Glomerular endothelial cell (primary cell): ENCODE measurements around the gene MRPS10. TPM values are rescaled to one million over a fixed set of nuclear protein-coding genes. Genes with fewer than 3 reads are reported as not detected.
"Not testable (repeated sequence)": the region's sequence is repeated elsewhere in the genome, so short reads cannot be mapped to it uniquely, and the experiment has no call there.

Source experiments
- DNase-seq: peaks from one replicate; pipeline ENCODE4 v3.0.0-alpha.2; 2011; ENCODE audit warnings: low read depth, low spot score; ENCODE audit errors: extremely low read depth
- total RNA-seq: library from RNA; depleted of rRNA; stranded (reverse); fragments of >200 nt; gene quantifications from 2 replicates; pipeline ENCODE4 v1.2.3, GENCODE V29; 2015

The MRPS10 gene
- total RNA-seq, 1 donor from 2014 or later: 35.1 TPM

- DNase-seq: no peak
These were observed 5.9 kb downstream of the MRPS10 start for GRCh38 chr6:42211726-42212125.

- no peak for DNase-seq
These were observed 7.1 kb downstream of the MRPS10 start for GRCh38 chr6:42210551-42210950.

- DNase-seq: not testable (repeated sequence)
These were observed 10.1 kb downstream of the MRPS10 start for GRCh38 chr6:42207559-42207958.

GRCh38 chr6:42204768-42205282 lies 12.8 kb downstream of the MRPS10 start:
- DNase-seq: no peak

- no peak for DNase-seq
These were observed 14.5 kb downstream of the MRPS10 start for GRCh38 chr6:42203183-42203582.

- DNase-seq: not testable (repeated sequence)
These were observed 15.3 kb downstream of the MRPS10 start for GRCh38 chr6:42202131-42202915.

GRCh38 chr6:42201382-42201781 lies 16.3 kb downstream of the MRPS10 start:
- DNase-seq: no peak

GRCh38 chr6:42200035-42200434 lies 17.6 kb downstream of the MRPS10 start:
- DNase-seq: no peak

GRCh38 chr6:42199106-42199981 lies 18.3 kb downstream of the MRPS10 start:
- DNase-seq: no peak

GRCh38 chr6:42197555-42198362 lies 19.9 kb downstream of the MRPS10 start:
- no peak for DNase-seq

GRCh38 chr6:42195415-42195814 lies 22.2 kb downstream of the MRPS10 start:
- no peak for DNase-seq

- DNase-seq: no peak
These were observed 23.6 kb downstream of the MRPS10 start for GRCh38 chr6:42194056-42194455.

- no peak for DNase-seq
These were observed 24.2 kb downstream of the MRPS10 start for GRCh38 chr6:42193491-42193894.

GRCh38 chr6:42192385-42192784 lies 25.3 kb downstream of the MRPS10 start:
- DNase-seq: not testable (repeated sequence)

- DNase-seq: no peak
These were observed 27.0 kb downstream of the MRPS10 start for GRCh38 chr6:42190554-42191183.

- no peak for DNase-seq
These were observed 29.3 kb downstream of the MRPS10 start for GRCh38 chr6:42188406-42188805.

- DNase-seq: no peak
These were observed 32.1 kb downstream of the MRPS10 start for GRCh38 chr6:42185597-42185996.

- no peak for DNase-seq
These were observed 33.2 kb downstream of the MRPS10 start for GRCh38 chr6:42184475-42184874.

GRCh38 chr6:42182101-42182500 lies 35.6 kb downstream of the MRPS10 start:
- DNase-seq: no peak

GRCh38 chr6:42179945-42180313 lies 37.7 kb downstream of the MRPS10 start:
- no peak for DNase-seq
